ENCODE measurements around the gene CDK5R1. TPM values are rescaled to one million over a fixed set of nuclear protein-coding genes. Genes with fewer than 3 reads are reported as not detected.

The CDK5R1 gene
- 3.3 and 7.7 TPM in 2 replicates for total RNA-seq

DNA sequence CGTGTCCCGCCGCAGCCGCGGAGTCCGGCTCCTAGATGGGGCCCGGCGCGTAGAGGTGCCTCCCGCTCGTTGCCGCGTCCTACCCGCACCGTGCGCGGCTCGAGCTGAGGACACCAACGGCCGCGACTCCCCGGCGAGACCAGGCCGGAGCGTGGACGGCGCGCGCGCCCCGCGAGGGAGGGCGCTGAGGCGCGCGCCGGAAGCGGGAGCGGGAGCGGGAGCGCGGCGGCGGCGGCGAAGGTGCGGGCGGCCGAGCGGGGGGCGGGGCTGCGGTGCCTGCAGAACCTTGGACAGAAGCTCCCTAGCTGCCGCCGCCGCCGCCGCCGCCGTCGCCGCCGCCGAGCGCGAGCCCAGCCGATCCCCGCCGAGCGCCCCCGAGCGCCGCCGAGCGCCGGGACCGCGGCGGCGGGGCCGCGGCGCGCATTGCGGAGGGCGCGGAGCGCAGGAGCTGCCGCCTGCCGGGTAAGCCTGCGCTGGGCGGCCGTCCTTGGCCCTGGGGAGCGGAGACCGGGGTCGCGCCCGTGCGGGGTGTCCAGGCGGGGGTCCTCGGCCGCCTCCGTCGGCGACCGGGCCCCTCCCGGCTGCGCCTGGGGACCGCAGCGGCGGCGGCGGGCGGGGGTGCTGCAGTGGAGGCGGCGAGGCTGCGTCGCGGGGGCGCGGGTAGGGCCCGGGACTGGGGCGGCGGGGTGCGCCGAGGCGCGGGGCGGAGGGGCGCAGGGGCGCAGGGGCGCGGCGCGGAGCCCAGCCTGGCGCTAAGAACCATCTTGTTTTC is at the start of gene CDK5R1:
Gene CDK5R1 (plus strand): TSS at position 293 of the 772 bp plus-strand sequence. CDS start 628 bp downstream, outside the sequence.

GRCh38 chr17:32444301-32445073 is 42.3 kb upstream of the CDK5R1 start, which contains the start of gene PSMD11:
PSMD11 (plus strand) TSS chr17:32444510; CDS start chr17:32444524, 14 bp downstream.

Other genes with a start within 250 kb of the CDK5R1 start
- 0.14 TPM in 1 of 2 replicates, not detected in the other for gene RHBDL3, start 221.2 kb upstream of the CDK5R1 start, total RNA-seq
- gene C17orf75, start 144.8 kb upstream of the CDK5R1 start, total RNA-seq = 14.4 and 18.0 TPM in 2 replicates
- gene ZNF207, start 136.8 kb upstream of the CDK5R1 start, total RNA-seq = 87.7 and 113 TPM in 2 replicates
- 96.6 and 112 TPM in 2 replicates for gene PSMD11, start 42.5 kb upstream of the CDK5R1 start, total RNA-seq